ENCODE data around the gene CD14.

CD14 gene

DNA sequence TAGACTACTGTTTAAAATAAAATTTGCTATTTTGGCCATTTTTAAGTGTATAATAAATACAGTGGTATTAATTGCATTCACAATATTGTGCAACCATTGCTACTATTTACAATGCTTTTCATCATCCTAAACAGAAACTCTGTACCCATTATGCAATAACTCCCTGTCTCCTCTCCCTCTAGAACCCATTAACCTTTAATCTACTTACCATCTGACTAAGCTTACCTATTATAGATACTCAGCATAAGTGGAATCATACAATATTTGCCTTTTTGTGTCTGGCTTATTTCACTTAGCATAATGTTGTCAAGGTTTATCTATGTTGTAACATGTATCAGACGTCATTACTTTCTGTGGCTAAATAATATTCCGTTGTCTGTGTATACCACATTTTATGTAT lies 25.9 kb downstream of the CD14 start:
- CTCF ChIA-PET, result no interaction called here
- Histone ChIP-seq H3K27ac (ENCODE audit: extremely low read depth, low read depth, low read length) (no peak overlapping the region), H3K4me1 (ENCODE audit: control insufficient read depth, insufficient read depth, low read length) (no peaks in the 10 kb centered on the region), H3K9me3 (ENCODE audit: control insufficient read depth, insufficient read depth, low read depth, low read length) (no peaks in the 10 kb centered on the region), H3K36me3 (ENCODE audit: control insufficient read depth in 2 of 2, insufficient read depth in 1 of 2, low read length in 2 of 2) (no peaks in the 10 kb centered on the region), H3K4me3 (ENCODE audit: low read depth, low read length) (no peak overlapping the region)
- TF ChIP-seq ZNF146 (tag by site-specific recombination; IDR thresholded peaks at IDR 0.05) (peak; percentile 9; the same call in 1 of the 2 replicates), ZNF19 (tag by site-specific recombination; IDR thresholded peaks at IDR 0.05; ENCODE audit: low read depth) (no peak)
- POLR2A ChIA-PET, result no interaction called here

DNA sequence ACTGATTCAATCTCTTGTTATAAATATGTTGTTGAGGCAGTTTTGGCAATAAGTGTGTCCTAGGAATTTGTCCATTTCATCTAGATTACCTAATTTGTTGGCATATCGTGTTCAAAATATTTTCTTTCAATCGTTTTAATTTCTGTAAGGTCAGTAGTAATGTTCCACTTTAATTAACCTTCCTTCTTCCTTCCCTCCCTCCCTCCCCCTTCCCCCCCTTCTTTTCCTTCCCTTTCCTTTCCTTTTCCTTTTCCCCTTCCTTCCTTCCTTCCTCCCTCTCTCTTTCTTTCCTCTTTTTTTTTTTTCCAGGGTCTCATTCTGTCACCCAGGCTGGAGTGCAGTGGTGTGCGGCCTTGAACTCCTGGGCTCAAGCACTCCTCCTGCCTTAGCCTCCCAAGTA lies 27.1 kb downstream of the CD14 start:
- Histone ChIP-seq H3K9me3 (ENCODE audit: control insufficient read depth, insufficient read depth, low read depth, low read length) (no peaks in the 10 kb centered on the region), H3K36me3 (ENCODE audit: control insufficient read depth in 2 of 2, insufficient read depth in 1 of 2, low read length in 2 of 2) (no peaks in the 10 kb centered on the region), H3K4me3 (ENCODE audit: low read depth, low read length) (no peak overlapping the region), H3K4me1 (ENCODE audit: control insufficient read depth, insufficient read depth, low read length) (no peaks in the 10 kb centered on the region), H3K27ac (ENCODE audit: extremely low read depth, low read depth, low read length) (no peak overlapping the region)
- TF ChIP-seq, protein P1, sequence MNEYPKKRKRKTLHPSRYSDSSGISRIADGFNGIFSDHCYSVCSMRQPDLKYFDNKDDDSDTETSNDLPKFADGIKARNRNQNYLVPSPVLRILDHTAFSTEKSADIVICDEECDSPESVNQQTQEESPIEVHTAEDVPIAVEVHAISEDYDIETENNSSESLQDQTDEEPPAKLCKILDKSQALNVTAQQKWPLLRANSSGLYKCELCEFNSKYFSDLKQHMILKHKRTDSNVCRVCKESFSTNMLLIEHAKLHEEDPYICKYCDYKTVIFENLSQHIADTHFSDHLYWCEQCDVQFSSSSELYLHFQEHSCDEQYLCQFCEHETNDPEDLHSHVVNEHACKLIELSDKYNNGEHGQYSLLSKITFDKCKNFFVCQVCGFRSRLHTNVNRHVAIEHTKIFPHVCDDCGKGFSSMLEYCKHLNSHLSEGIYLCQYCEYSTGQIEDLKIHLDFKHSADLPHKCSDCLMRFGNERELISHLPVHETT (tag by site-specific recombination; IDR thresholded peaks at IDR 0.05), result no peak
- TF ChIP-seq ZNF121 (tag by site-specific recombination; IDR thresholded peaks at IDR 0.05) (no peak), ZNF654 (tag by site-specific recombination; IDR thresholded peaks at IDR 0.05; ENCODE audit: low read depth) (no peak), RBAK (tag by site-specific recombination; IDR thresholded peaks at IDR 0.05) (no peak), ZNF514 (tag by site-specific recombination; IDR thresholded peaks at IDR 0.05) (no peak), ZNF211 (tag by site-specific recombination; IDR thresholded peaks at IDR 0.05; ENCODE audit: low read depth) (no peak), ZNF19 (tag by site-specific recombination; IDR thresholded peaks at IDR 0.05; ENCODE audit: low read depth) (no peak), PRDM1 (tag by site-specific recombination; IDR thresholded peaks at IDR 0.05) (no peak), SCRT2 (tag by site-specific recombination; IDR thresholded peaks at IDR 0.05) (no peak), ZNF23 (tag by site-specific recombination; IDR thresholded peaks at IDR 0.05; ENCODE audit: borderline replicate concordance) (no peak), ZNF416 (tag by site-specific recombination; IDR thresholded peaks at IDR 0.05) (no peak), ZNF366 (tag by site-specific recombination; conservative IDR thresholded peaks at IDR 0.05) (no peak)
- TF ChIP-seq, protein P2, sequence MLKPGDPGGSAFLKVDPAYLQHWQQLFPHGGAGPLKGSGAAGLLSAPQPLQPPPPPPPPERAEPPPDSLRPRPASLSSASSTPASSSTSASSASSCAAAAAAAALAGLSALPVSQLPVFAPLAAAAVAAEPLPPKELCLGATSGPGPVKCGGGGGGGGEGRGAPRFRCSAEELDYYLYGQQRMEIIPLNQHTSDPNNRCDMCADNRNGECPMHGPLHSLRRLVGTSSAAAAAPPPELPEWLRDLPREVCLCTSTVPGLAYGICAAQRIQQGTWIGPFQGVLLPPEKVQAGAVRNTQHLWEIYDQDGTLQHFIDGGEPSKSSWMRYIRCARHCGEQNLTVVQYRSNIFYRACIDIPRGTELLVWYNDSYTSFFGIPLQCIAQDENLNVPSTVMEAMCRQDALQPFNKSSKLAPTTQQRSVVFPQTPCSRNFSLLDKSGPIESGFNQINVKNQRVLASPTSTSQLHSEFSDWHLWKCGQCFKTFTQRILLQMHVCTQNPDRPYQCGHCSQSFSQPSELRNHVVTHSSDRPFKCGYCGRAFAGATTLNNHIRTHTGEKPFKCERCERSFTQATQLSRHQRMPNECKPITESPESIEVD (tag by site-specific recombination; IDR thresholded peaks at IDR 0.05), result no peak
- TF ChIP-seq, protein P3, sequence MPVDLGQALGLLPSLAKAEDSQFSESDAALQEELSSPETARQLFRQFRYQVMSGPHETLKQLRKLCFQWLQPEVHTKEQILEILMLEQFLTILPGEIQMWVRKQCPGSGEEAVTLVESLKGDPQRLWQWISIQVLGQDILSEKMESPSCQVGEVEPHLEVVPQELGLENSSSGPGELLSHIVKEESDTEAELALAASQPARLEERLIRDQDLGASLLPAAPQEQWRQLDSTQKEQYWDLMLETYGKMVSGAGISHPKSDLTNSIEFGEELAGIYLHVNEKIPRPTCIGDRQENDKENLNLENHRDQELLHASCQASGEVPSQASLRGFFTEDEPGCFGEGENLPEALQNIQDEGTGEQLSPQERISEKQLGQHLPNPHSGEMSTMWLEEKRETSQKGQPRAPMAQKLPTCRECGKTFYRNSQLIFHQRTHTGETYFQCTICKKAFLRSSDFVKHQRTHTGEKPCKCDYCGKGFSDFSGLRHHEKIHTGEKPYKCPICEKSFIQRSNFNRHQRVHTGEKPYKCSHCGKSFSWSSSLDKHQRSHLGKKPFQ (tag by site-specific recombination; IDR thresholded peaks at IDR 0.05), result no peak
- ChIA-PET POLR2A (interaction anchor here (0.6 to 0.7 kb wide), 2 partner anchors 27 to 48 kb away, joined by 3 to 6 read pairs; partner anchors contain the start of gene CD14), CTCF (no interaction called here)

DNA sequence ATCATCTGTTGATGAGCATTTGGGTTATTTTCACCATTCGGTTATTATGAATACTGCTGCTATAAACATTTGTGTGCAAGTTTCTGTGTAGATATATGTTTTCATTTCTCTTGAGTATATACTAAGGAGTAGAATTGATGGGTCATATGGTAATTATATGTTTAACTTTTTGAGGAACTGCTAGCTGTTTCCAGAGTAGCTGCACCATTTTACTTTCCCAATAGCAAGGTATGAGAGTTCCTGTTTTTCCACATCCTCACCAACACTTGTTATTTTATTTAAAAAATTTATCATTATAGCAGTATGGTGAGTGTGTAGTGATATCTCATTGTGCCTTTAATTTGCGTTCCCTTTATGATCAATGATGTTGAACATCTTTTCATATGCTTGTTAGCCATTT lies 29.2 kb downstream of the CD14 start:
- CTCF ChIA-PET, result interaction anchor here (0.5 to 0.9 kb wide), 3 partner anchors 20 to 230 kb away, joined by 3 to 4 read pairs (median 4); no protein-coding TSS in a partner anchor
- Histone ChIP-seq H3K4me1 (ENCODE audit: control insufficient read depth, insufficient read depth, low read length) (no peaks in the 10 kb centered on the region), H3K4me3 (ENCODE audit: low read depth, low read length) (no peak overlapping the region), H3K9me3 (ENCODE audit: control insufficient read depth, insufficient read depth, low read depth, low read length) (no peaks in the 10 kb centered on the region), H3K27ac (ENCODE audit: extremely low read depth, low read depth, low read length) (no peak overlapping the region), H3K36me3 (ENCODE audit: control insufficient read depth in 2 of 2, insufficient read depth in 1 of 2, low read length in 2 of 2) (no peaks in the 10 kb centered on the region)
- POLR2A ChIA-PET, result no interaction called here
- TF ChIP-seq, protein P4, sequence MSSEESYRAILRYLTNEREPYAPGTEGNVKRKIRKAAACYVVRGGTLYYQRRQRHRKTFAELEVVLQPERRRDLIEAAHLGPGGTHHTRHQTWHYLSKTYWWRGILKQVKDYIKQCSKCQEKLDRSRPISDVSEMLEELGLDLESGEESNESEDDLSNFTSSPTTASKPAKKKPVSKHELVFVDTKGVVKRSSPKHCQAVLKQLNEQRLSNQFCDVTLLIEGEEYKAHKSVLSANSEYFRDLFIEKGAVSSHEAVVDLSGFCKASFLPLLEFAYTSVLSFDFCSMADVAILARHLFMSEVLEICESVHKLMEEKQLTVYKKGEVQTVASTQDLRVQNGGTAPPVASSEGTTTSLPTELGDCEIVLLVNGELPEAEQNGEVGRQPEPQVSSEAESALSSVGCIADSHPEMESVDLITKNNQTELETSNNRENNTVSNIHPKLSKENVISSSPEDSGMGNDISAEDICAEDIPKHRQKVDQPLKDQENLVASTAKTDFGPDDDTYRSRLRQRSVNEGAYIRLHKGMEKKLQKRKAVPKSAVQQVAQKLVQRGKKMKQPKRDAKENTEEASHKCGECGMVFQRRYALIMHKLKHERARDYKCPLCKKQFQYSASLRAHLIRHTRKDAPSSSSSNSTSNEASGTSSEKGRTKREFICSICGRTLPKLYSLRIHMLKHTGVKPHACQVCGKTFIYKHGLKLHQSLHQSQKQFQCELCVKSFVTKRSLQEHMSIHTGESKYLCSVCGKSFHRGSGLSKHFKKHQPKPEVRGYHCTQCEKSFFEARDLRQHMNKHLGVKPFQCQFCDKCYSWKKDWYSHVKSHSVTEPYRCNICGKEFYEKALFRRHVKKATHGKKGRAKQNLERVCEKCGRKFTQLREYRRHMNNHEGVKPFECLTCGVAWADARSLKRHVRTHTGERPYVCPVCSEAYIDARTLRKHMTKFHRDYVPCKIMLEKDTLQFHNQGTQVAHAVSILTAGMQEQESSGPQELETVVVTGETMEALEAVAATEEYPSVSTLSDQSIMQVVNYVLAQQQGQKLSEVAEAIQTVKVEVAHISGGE (tag by site-specific recombination; conservative IDR thresholded peaks at IDR 0.05; ENCODE audit: low read depth), result no peak
- TF ChIP-seq ZNF23 (tag by site-specific recombination; IDR thresholded peaks at IDR 0.05; ENCODE audit: borderline replicate concordance) (no peak), ZNF529 (tag by site-specific recombination; IDR thresholded peaks at IDR 0.05; ENCODE audit: insufficient replicate concordance) (no peak), ZBTB20 (tag by site-specific recombination; IDR thresholded peaks at IDR 0.05) (no peak)
- TF ChIP-seq, protein P5, sequence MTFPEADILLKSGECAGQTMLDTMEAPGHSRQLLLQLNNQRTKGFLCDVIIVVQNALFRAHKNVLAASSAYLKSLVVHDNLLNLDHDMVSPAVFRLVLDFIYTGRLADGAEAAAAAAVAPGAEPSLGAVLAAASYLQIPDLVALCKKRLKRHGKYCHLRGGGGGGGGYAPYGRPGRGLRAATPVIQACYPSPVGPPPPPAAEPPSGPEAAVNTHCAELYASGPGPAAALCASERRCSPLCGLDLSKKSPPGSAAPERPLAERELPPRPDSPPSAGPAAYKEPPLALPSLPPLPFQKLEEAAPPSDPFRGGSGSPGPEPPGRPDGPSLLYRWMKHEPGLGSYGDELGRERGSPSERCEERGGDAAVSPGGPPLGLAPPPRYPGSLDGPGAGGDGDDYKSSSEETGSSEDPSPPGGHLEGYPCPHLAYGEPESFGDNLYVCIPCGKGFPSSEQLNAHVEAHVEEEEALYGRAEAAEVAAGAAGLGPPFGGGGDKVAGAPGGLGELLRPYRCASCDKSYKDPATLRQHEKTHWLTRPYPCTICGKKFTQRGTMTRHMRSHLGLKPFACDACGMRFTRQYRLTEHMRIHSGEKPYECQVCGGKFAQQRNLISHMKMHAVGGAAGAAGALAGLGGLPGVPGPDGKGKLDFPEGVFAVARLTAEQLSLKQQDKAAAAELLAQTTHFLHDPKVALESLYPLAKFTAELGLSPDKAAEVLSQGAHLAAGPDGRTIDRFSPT (tag by site-specific recombination; IDR thresholded peaks at IDR 0.05), result no peak

All from HEK293 (cell line).